Suprapubic skin (tissue), 4 donors: ENCODE measurements around the gene AFG1L.

ENCODE experiments used
- CTCF ChIP-seq, 2 donors: fragments of 200-600 bp in 1 of 2; fragments of 450-650 bp in 1 of 2; sonication (generic) in 1 of 2; IDR thresholded peaks; one replicate each; pipeline ENCODE4 v1.5.1; 2016 to 2019; ENCODE audit warnings: antibody characterized with exemption in 2 of 2, mild to moderate bottlenecking in 1 of 2, moderate library complexity in 1 of 2
- POLR2A ChIP-seq, 2 donors: fragments of 450-650 bp; IDR thresholded peaks; one replicate each; pipeline ENCODE4 v1.6.1; 2017; ENCODE audit warnings: antibody characterized with exemption in 2 of 2, mild to moderate bottlenecking in 2 of 2, moderate library complexity in 2 of 2
- POLR2AphosphoS5 ChIP-seq, 3 donors: sonication (generic); formaldehyde crosslinking; IDR thresholded peaks; one replicate each; pipeline ENCODE4 v1.6.1; 2017; ENCODE audit warnings: antibody characterized with exemption in 3 of 3

DNA sequence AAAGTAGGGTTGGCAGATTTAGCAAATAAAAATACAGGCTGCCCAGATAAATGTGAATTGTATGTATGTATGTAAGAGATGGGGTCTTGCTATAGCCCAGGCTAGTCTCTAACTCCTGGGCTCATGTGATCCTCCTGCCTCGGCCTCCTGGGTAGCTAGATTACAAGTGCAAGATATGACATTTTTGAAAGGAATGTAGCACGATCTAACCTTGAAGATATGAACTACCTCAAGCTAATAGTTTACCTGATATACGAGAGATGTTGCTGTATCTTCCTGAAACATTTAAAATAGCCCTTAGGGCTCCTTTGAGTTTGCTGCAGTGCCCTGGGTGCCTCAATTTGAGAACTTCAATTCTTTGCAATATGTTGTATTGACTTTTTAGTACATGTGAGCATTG, 42.1 kb downstream of the AFG1L start:
- TF ChIP-seq CTCF (IDR thresholded peaks at IDR 0.05) = no peak
- no peak for TF ChIP-seq POLR2AphosphoS5 (IDR thresholded peaks at IDR 0.05)
- TF ChIP-seq POLR2A (IDR thresholded peaks at IDR 0.05) = no peak
